ENCODE measurements around the gene GPRIN2. TPM values are rescaled to one million over a fixed set of nuclear protein-coding genes. Genes with fewer than 3 reads are reported as not detected.

GPRIN2 gene
- total RNA-seq, 1 donor from 2014 or later = 3.0 TPM

- no peak overlapping the region for H3K4me2 ChIP-seq (ENCODE audit: low read length)
- no peak overlapping the region for H3K4me3 ChIP-seq (ENCODE audit: insufficient read depth, low read depth, low read length)
- H3K36me3 Mint-ChIP-seq (ENCODE audit: low read depth, unreplicated experiment) = peaks cover 1% of the 10 kb centered on the region
- H3K79me2 ChIP-seq (ENCODE audit: insufficient read depth, low read length) = no peaks in the 10 kb centered on the region
- no peak overlapping the region for H3K27ac Mint-ChIP-seq (ENCODE audit: unreplicated experiment)
- peaks cover 26% of the 10 kb centered on the region for H3K27me3 ChIP-seq (ENCODE audit: insufficient read depth, low read length)
- H4K20me1 ChIP-seq (ENCODE audit: insufficient read depth, low read length) = no peaks in the 10 kb centered on the region
- H3K36me3 ChIP-seq (ENCODE audit: insufficient read depth, low read length) = no peaks in the 10 kb centered on the region
- peaks cover 6% of the 10 kb centered on the region for H3K4me1 Mint-ChIP-seq (ENCODE audit: low read depth, unreplicated experiment)
- no peaks in the 10 kb centered on the region for H3K27me3 Mint-ChIP-seq (ENCODE audit: low read depth, unreplicated experiment)
- DNase-seq (ENCODE audit: low read depth) = no peak
- FAIRE-seq = no peak
- H3K9ac ChIP-seq (ENCODE audit: low read length) = no peak overlapping the region
- TF ChIP-seq EZH2 (IDR thresholded peaks at IDR 0.05; ENCODE audit: insufficient read depth, low read length) = no peak
- no peak overlapping the region for H2AFZ ChIP-seq (ENCODE audit: low read depth, low read length)
- no peak overlapping the region for H3K27ac ChIP-seq (ENCODE audit: low read depth, low read length)
- no peaks in the 10 kb centered on the region for H3K9me3 Mint-ChIP-seq (ENCODE audit: unreplicated experiment)
- no peaks in the 10 kb centered on the region for H3K4me1 ChIP-seq (ENCODE audit: insufficient read depth, low read length)
- H3K4me3 Mint-ChIP-seq (ENCODE audit: unreplicated experiment) = no peak overlapping the region
- H3K9me3 ChIP-seq (ENCODE audit: insufficient read depth, low read depth, low read length) = no peaks in the 10 kb centered on the region
Observed at GRCh38 chr10:46550795-46551700, 5.4 kb downstream of the GPRIN2 start.

- peaks cover 6% of the 10 kb centered on the region for H3K4me1 Mint-ChIP-seq (ENCODE audit: low read depth, unreplicated experiment)
- FAIRE-seq = no peak
Observed at GRCh38 chr10:46550076-46550790, 6.2 kb downstream of the GPRIN2 start.

More at GRCh38 chr10:46550076-46550790, 6.2 kb downstream of the GPRIN2 start:
- Histone ChIP-seq H3K9me3 (ENCODE audit: insufficient read depth, low read depth, low read length) (no peaks in the 10 kb centered on the region), H3K4me3 (ENCODE audit: insufficient read depth, low read depth, low read length) (no peak overlapping the region), H4K20me1 (ENCODE audit: insufficient read depth, low read length) (no peaks in the 10 kb centered on the region), H3K9ac (ENCODE audit: low read length) (no peak overlapping the region), H3K79me2 (ENCODE audit: insufficient read depth, low read length) (no peaks in the 10 kb centered on the region), H3K27ac (ENCODE audit: low read depth, low read length) (no peak overlapping the region), H3K27me3 (ENCODE audit: insufficient read depth, low read length) (peaks cover 24% of the 10 kb centered on the region), H3K36me3 (ENCODE audit: insufficient read depth, low read length) (no peaks in the 10 kb centered on the region), H3K4me2 (ENCODE audit: low read length) (no peak overlapping the region), H3K4me1 (ENCODE audit: insufficient read depth, low read length) (no peaks in the 10 kb centered on the region), H2AFZ (ENCODE audit: low read depth, low read length) (no peak overlapping the region)
- DNase-seq (ENCODE audit: low read depth) = no peak
- H3K36me3 Mint-ChIP-seq (ENCODE audit: low read depth, unreplicated experiment) = peaks cover 1% of the 10 kb centered on the region
- no peaks in the 10 kb centered on the region for H3K9me3 Mint-ChIP-seq (ENCODE audit: unreplicated experiment)
- H3K4me3 Mint-ChIP-seq (ENCODE audit: unreplicated experiment) = no peak overlapping the region
- H3K27ac Mint-ChIP-seq (ENCODE audit: unreplicated experiment) = no peak overlapping the region
- H3K27me3 Mint-ChIP-seq (ENCODE audit: low read depth, unreplicated experiment) = no peaks in the 10 kb centered on the region
- TF ChIP-seq EZH2 (IDR thresholded peaks at IDR 0.05; ENCODE audit: insufficient read depth, low read length) (no peak), CTCF (IDR thresholded peaks at IDR 0.05; ENCODE audit: insufficient read depth, low read depth, low read length) (no peak)

All from astrocyte (in vitro differentiated cells and primary cell).